Right atrium auricular region (tissue), 2 donors: ENCODE data around the gene SH3GL2. TPM values are rescaled to one million over a fixed set of nuclear protein-coding genes. Genes with fewer than 3 reads are reported as not detected.

Source experiments
- DNase-seq: peaks from one replicate; pipeline ENCODE4 v3.0.0-alpha.2; 2019; ENCODE audit warnings: low spot score
- H3K27ac ChIP-seq, 2 donors: fragments of 200-600 bp; sonication (generic); 1 replicate in 1 of 2; 2 replicates in 1 of 2; pipeline ENCODE4 v1.5.1; 2016 to 2019
- H3K27me3 ChIP-seq, 2 donors: fragments of 200-600 bp; sonication (generic); one replicate each; pipeline versions ENCODE4 v1.5.1 to v1.6.0; 2017 to 2019
- H3K36me3 ChIP-seq: fragments of 200-600 bp; sonication (generic); one replicate; pipeline ENCODE4 v1.5.1; 2016
- H3K4me1 ChIP-seq, 2 donors: fragments of 200-600 bp; sonication (generic); one replicate each; pipeline versions ENCODE4 v1.5.1 to v1.6.0; 2017 to 2019
- H3K4me3 ChIP-seq, 2 donors: fragments of 200-600 bp; sonication (generic); 1 replicate in 1 of 2; 2 replicates in 1 of 2; pipeline ENCODE4 v1.5.1; 2017 to 2019; ENCODE audit warnings: mild to moderate bottlenecking in 1 of 2, moderate library complexity in 1 of 2
- H3K9me3 ChIP-seq, 2 donors: fragments of 200-600 bp; sonication (generic); one replicate each; pipeline ENCODE4 v1.5.1; 2019
- total RNA-seq, 2 donors: library from RNA; depleted of rRNA; stranded (reverse); fragments of >200 nt; gene quantifications; one replicate each; pipeline ENCODE4 v1.1.0, GENCODE V29; 2016
- TF ChIP-seq, protein P1 (sequence below), 2 donors: fragments of 200-600 bp; sonication (generic); IDR thresholded peaks; one replicate each; pipeline ENCODE4 v1.5.1; 2019; ENCODE audit warnings: antibody characterized with exemption in 2 of 2

SH3GL2 gene
- total RNA-seq, 2 donors from 2014 or later: 0.28 TPM; not detected in 1

DNA sequence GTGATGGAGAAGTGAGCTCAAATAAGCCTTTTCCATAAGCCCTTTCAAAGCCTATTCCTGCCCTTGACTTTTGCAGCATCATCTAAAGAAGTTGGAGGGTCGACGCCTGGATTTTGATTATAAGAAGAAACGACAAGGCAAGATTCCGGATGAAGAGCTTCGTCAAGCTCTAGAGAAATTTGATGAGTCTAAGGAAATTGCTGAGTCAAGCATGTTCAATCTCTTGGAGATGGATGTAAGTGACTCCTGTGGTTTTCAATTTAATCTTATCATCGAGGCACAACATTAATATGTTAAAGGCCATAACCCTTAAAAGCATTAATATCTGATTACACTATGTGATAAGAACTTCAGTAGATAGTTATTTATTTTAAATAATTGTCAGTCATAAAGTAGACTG is 210.4 kb downstream of the SH3GL2 start:
- TF ChIP-seq, protein P1, sequence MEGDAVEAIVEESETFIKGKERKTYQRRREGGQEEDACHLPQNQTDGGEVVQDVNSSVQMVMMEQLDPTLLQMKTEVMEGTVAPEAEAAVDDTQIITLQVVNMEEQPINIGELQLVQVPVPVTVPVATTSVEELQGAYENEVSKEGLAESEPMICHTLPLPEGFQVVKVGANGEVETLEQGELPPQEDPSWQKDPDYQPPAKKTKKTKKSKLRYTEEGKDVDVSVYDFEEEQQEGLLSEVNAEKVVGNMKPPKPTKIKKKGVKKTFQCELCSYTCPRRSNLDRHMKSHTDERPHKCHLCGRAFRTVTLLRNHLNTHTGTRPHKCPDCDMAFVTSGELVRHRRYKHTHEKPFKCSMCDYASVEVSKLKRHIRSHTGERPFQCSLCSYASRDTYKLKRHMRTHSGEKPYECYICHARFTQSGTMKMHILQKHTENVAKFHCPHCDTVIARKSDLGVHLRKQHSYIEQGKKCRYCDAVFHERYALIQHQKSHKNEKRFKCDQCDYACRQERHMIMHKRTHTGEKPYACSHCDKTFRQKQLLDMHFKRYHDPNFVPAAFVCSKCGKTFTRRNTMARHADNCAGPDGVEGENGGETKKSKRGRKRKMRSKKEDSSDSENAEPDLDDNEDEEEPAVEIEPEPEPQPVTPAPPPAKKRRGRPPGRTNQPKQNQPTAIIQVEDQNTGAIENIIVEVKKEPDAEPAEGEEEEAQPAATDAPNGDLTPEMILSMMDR (IDR thresholded peaks at IDR 0.05): no peak
- H3K4me1 ChIP-seq: no peaks in the 10 kb centered on the region
- no peak overlapping the region for H3K27ac ChIP-seq
- no peaks in the 10 kb centered on the region for H3K36me3 ChIP-seq
- no peaks in the 10 kb centered on the region for H3K9me3 ChIP-seq
- no peaks in the 10 kb centered on the region for H3K27me3 ChIP-seq
- no peak overlapping the region for H3K4me3 ChIP-seq
- no peak for DNase-seq

DNA sequence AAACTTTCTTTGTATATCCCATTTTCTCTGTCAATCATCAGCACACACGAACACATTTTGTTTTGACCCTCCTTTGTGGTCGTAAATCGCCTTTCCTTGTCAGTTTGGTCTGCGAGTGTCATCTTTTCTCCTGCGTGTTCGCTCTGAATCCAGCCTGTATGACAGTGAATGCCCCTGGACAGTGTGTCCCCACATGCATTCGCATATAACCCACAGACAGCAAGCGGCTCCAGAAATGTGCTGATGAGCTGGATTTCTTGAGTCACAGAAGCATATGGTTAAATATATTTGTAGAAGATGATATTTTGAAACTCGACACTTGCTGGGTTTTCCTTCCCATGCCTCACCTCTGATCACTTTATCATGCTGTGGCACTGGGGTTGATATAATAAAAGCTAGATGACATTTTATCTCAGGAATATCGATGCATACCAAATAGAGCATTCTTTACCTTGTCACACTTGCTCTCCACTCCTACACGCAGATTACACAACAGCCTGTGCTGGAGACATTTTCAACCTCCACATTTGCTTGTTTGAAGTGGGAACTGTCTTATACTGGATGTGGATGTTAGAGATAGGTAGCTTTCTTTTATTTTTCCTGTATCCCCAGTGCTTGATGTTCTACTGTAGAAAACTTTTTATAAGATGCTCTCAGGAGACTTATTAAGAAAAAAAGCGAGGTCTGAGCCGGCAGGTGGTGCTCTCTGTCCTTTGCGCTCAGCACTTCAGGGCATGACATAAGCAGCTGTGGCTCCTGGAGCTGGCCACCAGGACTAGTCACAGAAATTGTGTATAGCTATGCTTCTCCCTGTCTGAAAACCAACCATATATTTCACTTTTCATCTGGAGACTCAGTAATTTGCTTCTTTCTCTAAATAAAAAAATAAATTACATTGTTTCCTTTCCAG is 215.1 kb downstream of the SH3GL2 start:
- DNase-seq: no peak
- TF ChIP-seq, protein P1 (IDR thresholded peaks at IDR 0.05): no peak
- Histone ChIP-seq H3K4me3 (no peak overlapping the region), H3K27ac (no peak overlapping the region), H3K36me3 (no peaks in the 10 kb centered on the region), H3K27me3 (no peaks in the 10 kb centered on the region), H3K9me3 (no peaks in the 10 kb centered on the region), H3K4me1 (no peaks in the 10 kb centered on the region)

DNA sequence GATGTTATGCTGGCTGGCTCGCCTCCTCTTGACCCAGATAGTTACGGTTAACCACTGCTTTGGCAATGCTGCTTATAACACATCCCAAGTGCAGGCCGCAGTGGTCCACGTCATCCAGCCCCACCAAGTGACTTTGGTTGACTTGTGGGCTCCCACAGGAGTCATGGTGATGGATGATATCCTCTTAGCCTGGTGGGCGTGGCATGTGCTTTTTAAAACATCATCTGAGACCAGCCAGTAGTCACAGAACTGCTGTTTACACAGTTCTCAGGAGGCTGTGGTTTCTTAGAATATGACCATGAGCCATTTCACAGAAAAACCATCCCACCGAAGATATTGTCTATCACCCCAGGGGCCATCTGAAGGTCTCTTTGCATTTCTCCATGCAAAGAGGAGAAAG is 216.9 kb downstream of the SH3GL2 start:
- no peak overlapping the region for H3K27ac ChIP-seq
- TF ChIP-seq, protein P1 (IDR thresholded peaks at IDR 0.05): no peak
- no peaks in the 10 kb centered on the region for H3K9me3 ChIP-seq
- H3K27me3 ChIP-seq: no peaks in the 10 kb centered on the region
- no peak for DNase-seq
- H3K36me3 ChIP-seq: no peaks in the 10 kb centered on the region
- no peaks in the 10 kb centered on the region for H3K4me1 ChIP-seq
- no peak overlapping the region for H3K4me3 ChIP-seq

DNA sequence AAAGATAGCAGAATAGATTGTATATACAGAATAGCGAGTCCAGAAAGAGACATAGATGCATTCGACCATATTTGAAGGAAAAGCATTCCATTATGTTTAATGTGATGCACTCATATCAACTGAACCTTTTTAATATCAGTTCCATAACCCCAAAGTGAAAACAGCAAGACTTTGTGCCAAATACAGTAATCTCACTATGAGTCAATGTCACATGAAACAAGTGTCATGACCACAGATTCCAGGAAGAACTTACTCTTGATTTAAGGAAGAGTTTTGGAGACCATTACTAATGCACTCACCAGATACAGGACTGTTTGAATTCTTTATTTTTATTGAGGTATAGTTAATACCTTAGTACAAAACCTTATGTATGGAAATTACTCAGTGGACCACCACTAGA is 220.5 kb downstream of the SH3GL2 start:
- H3K36me3 ChIP-seq: no peaks in the 10 kb centered on the region
- DNase-seq: no peak
- H3K27ac ChIP-seq: no peak overlapping the region
- H3K4me3 ChIP-seq: no peak overlapping the region
- no peaks in the 10 kb centered on the region for H3K27me3 ChIP-seq
- H3K4me1 ChIP-seq: no peaks in the 10 kb centered on the region
- H3K9me3 ChIP-seq: no peaks in the 10 kb centered on the region
- TF ChIP-seq, protein P1 (IDR thresholded peaks at IDR 0.05): no peak

DNA sequence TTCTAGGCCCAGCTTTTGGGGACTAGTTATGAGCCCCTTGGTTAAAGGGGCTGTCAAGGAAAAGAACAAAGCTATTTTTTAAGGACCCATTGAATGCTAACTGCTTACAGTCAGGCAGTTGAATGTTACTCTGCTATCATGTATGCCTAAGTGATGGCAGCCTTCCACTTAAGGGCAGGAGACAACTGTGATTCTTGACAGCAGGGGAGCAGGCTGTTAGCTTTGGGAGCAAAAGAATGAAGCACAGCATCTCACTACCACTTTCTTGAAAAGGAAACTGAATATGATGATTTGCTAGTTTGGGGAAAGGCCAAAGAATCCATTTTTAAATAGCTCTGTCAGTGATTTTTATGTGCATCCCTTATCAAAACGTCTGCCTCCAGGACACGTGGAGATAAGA is 221.6 kb downstream of the SH3GL2 start:
- Histone ChIP-seq H3K4me1 (no peaks in the 10 kb centered on the region), H3K36me3 (no peaks in the 10 kb centered on the region), H3K27ac (no peak overlapping the region), H3K4me3 (no peak overlapping the region), H3K27me3 (no peaks in the 10 kb centered on the region), H3K9me3 (no peaks in the 10 kb centered on the region)
- no peak for DNase-seq
- TF ChIP-seq, protein P1 (IDR thresholded peaks at IDR 0.05): no peak
